Measurements from ENCODE around the gene GPATCH4.
A peak's percentile ranks its signal among the peaks of the same experiment; 100 is the strongest.
"Not testable (repeated sequence)": the region's sequence is repeated elsewhere in the genome, so short reads cannot be mapped to it uniquely, and the experiment has no call there.

GPATCH4 gene

DNA sequence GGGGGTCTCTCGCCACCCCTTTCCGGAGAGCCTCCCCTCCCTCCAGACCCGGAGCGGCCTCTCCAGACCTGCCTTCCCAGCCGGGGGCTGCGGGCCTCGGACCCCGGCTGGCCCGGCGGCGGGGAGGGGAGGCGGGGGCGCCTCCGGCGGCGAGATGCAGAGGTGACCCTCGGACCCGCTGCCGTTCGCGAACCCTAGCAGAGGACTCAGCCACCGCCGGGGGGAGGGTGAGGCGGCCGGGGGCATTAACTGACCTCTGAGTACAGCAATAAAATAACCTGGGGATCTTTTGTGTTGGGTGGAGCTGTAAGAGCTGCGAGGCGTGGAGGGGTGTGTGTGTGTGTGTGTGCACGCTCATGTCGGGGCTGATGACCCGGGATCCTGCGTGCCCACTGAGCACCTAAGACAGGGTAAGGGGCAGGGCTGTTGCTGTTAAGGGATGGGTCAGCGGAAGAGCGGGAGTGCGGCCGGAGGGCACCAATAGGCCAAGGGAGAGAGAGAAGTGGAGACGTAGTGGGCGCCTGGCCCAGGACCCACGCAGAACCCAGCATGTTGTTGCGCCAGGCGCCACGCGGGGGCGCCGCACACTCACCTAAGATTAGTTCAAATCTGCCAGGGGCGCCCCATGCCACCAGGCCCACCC, 24.3 kb upstream of the GPATCH4 start:
- peak; percentile 58 to 62 for DNase-seq

- no peak for DNase-seq
Measured at GRCh38 chr1:156624814-156625435, 23.6 kb upstream of the GPATCH4 start.

DNA sequence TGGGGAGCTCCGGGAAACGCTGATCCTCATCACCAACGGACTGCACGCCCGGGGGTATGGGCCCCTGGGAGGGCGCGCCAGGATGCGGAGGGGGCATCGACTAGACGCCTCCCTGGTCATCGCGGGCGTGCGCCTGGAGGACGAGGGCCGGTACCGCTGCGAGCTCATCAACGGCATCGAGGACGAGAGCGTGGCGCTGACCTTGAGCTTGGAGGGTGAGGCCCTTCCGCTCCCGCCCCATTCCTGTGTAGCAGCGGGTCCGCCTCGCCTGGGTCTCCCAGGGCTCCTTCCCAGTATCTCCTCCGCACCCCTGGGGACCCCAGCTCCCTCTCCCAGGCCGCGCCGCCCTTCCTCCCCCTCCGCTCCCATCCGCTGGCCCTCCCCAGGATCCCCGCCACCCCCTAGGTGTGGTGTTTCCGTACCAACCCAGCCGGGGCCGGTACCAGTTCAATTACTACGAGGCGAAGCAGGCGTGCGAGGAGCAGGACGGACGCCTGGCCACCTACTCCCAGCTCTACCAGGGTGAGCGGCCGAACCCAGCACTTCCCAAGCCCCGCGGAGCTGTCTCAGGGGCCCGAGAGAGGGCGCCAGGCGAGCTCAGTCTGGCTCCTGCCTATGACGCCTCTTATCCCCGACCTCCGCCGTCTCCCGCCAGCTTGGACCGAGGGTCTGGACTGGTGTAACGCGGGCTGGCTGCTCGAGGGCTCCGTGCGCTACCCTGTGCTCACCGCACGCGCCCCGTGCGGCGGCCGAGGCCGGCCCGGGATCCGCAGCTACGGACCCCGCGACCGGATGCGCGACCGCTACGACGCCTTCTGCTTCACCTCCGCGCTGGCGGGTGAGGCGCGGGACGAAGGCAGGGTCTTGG, 22.9 kb upstream of the GPATCH4 start:
- peak; percentile 29 to 37 for DNase-seq

DNA sequence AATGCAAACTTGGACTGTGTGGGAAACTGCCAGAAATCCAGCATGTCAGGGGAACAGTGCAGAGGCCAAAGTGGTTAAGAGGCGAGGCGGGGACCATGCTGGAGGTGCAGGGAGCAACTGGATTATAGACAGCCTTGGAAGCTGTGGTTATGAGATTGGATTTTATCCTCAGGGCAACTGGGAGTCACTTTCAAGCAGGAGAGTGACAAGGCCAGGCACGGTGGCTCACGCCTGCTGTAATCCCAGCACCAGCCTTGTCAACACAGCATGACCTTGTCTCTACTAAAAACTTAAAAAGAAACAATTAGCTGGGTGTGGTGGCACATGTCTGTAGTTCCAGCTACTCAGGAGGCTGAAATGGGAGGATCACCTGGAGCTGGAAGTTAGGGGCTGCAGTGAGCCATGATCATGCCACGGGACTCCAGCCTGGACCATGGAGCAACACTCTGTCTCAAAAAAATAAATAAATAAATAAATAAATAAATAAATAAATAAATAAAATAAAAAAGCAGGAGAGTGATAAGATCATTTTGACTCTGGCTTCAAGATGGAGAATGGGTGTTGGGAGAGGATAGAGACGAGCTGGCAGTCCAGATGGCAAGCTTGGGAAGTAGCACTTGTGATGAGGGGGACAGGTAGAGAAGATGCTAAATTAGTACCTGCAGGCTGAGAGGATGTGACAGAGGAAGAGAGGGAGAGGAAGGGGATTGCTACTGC, 21.5 kb upstream of the GPATCH4 start:
- no peak for DNase-seq

DNA sequence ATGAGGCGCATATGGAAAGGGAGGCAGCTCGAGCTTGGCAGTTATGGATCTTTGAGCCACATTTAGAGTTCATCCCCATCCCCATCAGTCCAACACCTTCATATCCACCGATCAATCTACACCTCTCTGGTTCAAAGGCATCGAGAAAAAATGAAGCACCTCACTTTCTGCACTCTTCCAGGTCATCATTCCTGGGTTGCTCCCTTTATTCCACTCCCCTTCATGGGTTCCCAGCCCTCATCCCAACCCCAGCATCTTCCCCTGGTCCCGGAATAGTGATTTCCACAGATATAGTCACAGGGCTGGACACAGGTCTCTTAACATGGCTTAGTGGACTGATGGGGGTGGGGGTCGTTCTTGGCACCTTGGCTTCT, 18.3 kb upstream of the GPATCH4 start:
- no peak for DNase-seq

- peak; percentile 14 to 22 for DNase-seq
Measured at GRCh38 chr1:156618853-156619581, 17.7 kb upstream of the GPATCH4 start, which contains the start of gene HAPLN2. Gene HAPLN2, plus strand, starts transcription at chr1:156619415. Its CDS starts 4,076 bp downstream, at chr1:156623491.

DNA sequence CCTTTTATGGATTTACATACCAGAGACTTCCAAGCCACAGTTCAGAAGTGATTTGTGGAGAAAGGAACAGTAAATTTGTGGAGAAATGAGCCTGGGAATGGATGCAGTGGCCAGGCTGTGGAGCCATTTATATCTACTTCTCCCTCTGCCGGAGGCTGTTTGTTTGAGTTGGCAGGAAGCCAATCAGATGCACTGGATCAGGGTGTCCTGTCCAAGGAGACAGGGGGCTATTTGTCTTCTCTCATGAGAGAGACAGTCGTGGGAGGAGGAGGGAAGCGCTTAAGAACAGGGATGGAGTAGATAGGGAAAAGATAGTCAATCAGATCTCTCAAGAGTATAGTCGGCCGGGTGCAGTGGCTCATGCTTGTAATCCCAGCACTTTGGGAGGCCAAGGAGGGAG, 15.2 kb upstream of the GPATCH4 start:
- no peak for DNase-seq

GRCh38 chr1:156615946-156616345, 14.7 kb upstream of the GPATCH4 start:
- DNase-seq, result no peak

- DNase-seq, result no peak
Measured at GRCh38 chr1:156612666-156613065, 11.4 kb upstream of the GPATCH4 start.

DNA sequence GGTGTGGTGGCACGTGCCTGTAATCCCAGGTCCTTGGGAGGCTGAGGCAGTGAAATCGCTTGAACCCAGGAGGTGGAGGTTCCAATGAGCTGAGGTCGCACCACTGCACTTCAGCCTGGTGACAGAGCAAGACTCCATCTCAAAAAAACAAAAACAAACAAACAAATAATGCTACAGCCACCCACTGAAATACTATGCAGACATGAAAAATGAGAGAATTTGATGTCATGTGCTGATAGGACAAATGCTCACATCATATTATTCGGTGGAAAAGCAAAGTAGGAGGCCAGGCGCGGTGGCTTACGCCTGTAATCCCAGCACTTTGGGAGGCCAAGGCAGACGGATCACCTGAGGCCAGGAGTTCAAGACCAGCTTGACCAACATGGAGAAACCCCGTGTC, 8.8 kb upstream of the GPATCH4 start:
- DNase-seq, result not testable (repeated sequence)

- peak; percentile 58 to 69 for DNase-seq
Measured at GRCh38 chr1:156608981-156609380, 7.7 kb upstream of the GPATCH4 start.

DNA sequence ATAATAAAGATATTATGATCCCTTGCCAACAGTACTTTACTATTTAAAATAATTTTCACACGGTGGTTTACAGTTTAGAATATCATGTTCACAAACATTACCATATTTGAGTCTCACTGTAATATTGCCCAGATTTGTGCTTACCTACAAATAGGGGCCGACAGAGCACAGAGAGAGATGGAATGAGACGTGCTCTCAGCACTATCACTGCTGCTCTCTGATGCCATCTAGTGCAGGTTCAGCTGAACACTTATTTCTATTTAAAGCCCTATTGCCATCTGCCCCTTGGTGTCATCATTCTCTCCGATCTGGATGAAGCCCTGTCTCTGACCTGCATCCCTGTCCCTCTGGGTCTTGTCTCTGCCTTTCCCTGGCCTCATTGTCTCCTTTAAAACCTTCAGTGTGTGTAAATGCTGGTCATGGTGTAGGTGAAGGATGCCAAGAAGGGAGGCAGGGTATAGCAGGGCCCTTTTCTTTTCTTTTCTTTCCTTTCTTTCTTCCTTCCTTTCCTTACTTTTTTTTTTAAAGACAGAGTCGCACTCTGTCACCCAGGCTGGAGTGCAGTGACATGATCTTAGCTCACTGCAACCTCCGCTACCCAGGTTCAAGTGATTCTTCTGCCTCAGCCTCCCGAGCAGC, 6.9 kb upstream of the GPATCH4 start:
- DNase-seq, result peak; percentile 77 to 82

DNA sequence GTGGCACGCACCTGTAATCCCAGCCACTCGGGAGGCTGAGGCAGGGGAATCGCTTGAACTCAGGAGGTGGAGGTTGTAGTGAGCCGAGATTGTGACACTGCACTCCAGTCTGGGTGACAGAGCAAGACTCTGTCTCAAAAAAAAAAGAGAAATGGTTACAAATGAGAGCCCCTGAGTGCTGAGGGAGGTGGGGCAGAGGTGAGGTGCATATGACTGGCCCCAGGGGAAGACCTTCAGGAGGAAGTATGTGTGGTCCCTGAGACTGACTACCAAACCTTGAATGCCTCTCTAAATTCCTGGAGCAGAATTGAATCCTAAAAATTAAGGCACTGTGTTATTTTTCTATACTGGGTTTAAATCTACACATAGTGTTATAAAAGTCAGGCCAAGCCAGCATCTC, 6.1 kb upstream of the GPATCH4 start:
- peak in 1 of 2 donors; percentile 37 for DNase-seq

- peak in 1 of 2 donors; percentile 37 for DNase-seq
Measured at GRCh38 chr1:156602557-156602993, 1.3 kb upstream of the GPATCH4 start.

DNA sequence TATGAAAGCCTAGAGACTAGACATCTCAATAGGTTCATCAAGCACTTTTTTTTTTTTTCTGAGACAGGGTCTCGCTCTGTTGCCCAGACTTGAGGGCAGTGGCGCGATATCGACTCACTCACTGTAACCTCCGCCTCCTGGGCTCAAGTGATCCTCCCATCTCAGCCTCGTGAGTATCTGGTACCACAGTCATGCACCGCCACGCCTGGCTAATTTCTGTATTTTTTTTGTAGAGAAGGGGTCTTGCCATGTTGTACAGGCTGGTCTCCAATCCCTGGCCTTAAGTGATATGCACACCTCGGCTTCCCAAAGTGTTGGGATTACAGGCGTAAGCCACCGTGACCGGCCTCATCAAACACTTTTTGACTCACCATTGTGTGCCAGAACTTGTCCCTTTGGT, 613 bp upstream of the GPATCH4 start:
- DNase-seq, result no peak

- no peak for DNase-seq
Measured at GRCh38 chr1:156600733-156601121, 552 bp downstream of the GPATCH4 start.

- DNase-seq, result peak in 1 of 2 donors; percentile 47
Measured at GRCh38 chr1:156599811-156600210, 1.5 kb downstream of the GPATCH4 start.

GRCh38 chr1:156598731-156599432, 2.4 kb downstream of the GPATCH4 start:
- no peak for DNase-seq

- no peak for DNase-seq
Measured at GRCh38 chr1:156598125-156598524, 3.2 kb downstream of the GPATCH4 start.

DNA sequence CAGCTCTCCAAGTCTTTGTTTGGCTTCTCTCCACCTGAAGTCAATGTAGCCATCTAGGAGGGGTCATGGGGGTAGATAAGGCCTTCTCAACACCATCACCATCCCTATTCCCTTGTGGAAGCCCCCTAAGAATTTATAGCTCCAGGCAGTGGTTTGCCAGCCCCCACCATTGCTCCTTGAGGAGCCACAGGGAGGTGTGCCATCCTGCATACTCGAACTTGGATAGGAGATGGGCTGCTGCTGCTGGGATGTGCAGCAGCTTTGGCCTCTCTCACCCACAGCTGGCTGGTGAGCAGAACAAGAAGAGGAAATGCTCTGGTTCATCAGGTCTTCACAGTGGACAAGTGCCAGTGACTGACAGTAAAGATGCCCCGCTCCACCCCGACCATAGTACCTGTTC, 4.9 kb downstream of the GPATCH4 start:
- no peak for DNase-seq

DNA sequence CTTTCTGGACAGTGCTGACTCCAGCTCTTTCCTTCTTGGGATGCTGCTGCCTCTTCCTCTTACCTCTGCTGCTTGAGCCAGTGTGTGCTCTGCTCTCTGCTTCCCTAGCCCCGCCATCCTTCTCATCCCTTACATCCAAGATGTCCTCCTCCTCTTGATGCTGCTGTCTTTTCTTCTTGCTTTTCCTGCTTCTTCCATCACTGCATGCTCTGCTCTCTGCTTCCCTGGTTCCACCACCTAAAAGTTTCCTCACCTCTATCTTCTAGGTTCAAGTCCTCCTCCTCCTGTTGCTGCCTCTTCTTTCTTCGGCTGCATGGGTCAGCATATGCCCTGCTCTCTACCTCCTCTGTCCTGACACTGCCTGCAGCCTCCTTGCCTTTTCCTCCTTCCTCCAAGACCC, 6.3 kb downstream of the GPATCH4 start:
- no peak for DNase-seq
